ENCODE results near the gene ANKFN1. TPM values are rescaled to one million over a fixed set of nuclear protein-coding genes. Genes with fewer than 3 reads are reported as not detected.

ANKFN1 gene
- total RNA-seq, 1 experiment from 2014 or later, result not detected

GRCh38 chr17:56457501-56457900 is 304.2 kb downstream of the ANKFN1 start:
- no peaks in the 10 kb centered on the region for H4K20me1 ChIP-seq (ENCODE audit: control insufficient read depth, insufficient read depth, insufficient read length)
- no peaks in the 10 kb centered on the region for H3K9me3 Mint-ChIP-seq
- no peak overlapping the region for H3K18ac ChIP-seq (ENCODE audit: insufficient read length, low read depth, low read length)
- H3K4me1 ChIP-seq (ENCODE audit: insufficient read depth, low read length), result no peaks in the 10 kb centered on the region
- no peak overlapping the region for H3K9ac ChIP-seq (ENCODE audit: extremely low read depth, insufficient read length, low read length)
- no peak for DNase-seq
- no peak overlapping the region for H3K27ac ChIP-seq (ENCODE audit: insufficient read length, low read depth, low read length)
- H3K27ac Mint-ChIP-seq, result no peak overlapping the region
- no peak overlapping the region for H3K56ac ChIP-seq (ENCODE audit: insufficient read length, low read depth, low read length)
- TF ChIP-seq CTCF (conservative IDR thresholded peaks at IDR 0.05), result no peak
- H3K23me2 ChIP-seq (ENCODE audit: insufficient read length, low read depth, low read length, poor library complexity, severe bottlenecking), result no peaks in the 10 kb centered on the region
- H3K9me3 ChIP-seq (ENCODE audit: control insufficient read depth, low read depth, low read length), result no peaks in the 10 kb centered on the region
- H3K79me2 ChIP-seq (ENCODE audit: insufficient read depth, low read length), result no peaks in the 10 kb centered on the region
- no peak overlapping the region for H2AK5ac ChIP-seq (ENCODE audit: insufficient read length, low read length)
- no peak overlapping the region for H4K5ac ChIP-seq (ENCODE audit: insufficient read length, low read depth, low read length)
- H3K36me3 Mint-ChIP-seq (ENCODE audit: insufficient read depth in 1 of 3, low read depth in 3 of 3), result no peaks in the 10 kb centered on the region
- no peaks in the 10 kb centered on the region for H3K27me3 Mint-ChIP-seq (ENCODE audit: low read depth)
- no peak overlapping the region for H2AFZ ChIP-seq (ENCODE audit: low read length)
- H3K4me1 Mint-ChIP-seq, result no peaks in the 10 kb centered on the region
- H3T11ph ChIP-seq (ENCODE audit: low read length), result no peak overlapping the region
- no peak overlapping the region for H3K23ac ChIP-seq (ENCODE audit: insufficient read length, low read depth, low read length)
- no peak overlapping the region for H2BK15ac ChIP-seq (ENCODE audit: low read depth, low read length)
- no peaks in the 10 kb centered on the region for H3K27me3 ChIP-seq (ENCODE audit: insufficient read depth, low read length)
- no peak overlapping the region for H3K4me2 ChIP-seq (ENCODE audit: insufficient read depth, insufficient read length, low read length)
- no peak overlapping the region for H2BK5ac ChIP-seq (ENCODE audit: insufficient read length, low read length)
- H2BK20ac ChIP-seq (ENCODE audit: low read depth, low read length, poor library complexity, severe bottlenecking), result no peak overlapping the region
- no peak overlapping the region for H4K8ac ChIP-seq (replicated peaks; ENCODE audit: insufficient read length, low read depth, low read length)
- H3K4me3 Mint-ChIP-seq, result no peak overlapping the region
- no peaks in the 10 kb centered on the region for H3K79me1 ChIP-seq (ENCODE audit: insufficient read depth, low read depth, low read length, poor library complexity, severe bottlenecking)
- no peak overlapping the region for H2BK120ac ChIP-seq (ENCODE audit: low read depth, low read length, poor library complexity, severe bottlenecking)
- H3K14ac ChIP-seq (ENCODE audit: insufficient read depth, low read length), result no peak overlapping the region
- no CpG with 5 or more reads among the region's 5 CpGs for WGBS (ENCODE audit: extremely low coverage, insufficient read length, low lambda C conversion rate)
- no peak overlapping the region for H2BK12ac ChIP-seq (ENCODE audit: insufficient read length, low read depth, low read length)
- H4K91ac ChIP-seq (ENCODE audit: insufficient read length, low read depth, low read length), result no peak overlapping the region
- H3K4ac ChIP-seq (ENCODE audit: low read depth, low read length), result no peak overlapping the region
